ENCODE data around the gene TRIM22. TPM values are rescaled to one million over a fixed set of nuclear protein-coding genes. Genes with fewer than 3 reads are reported as not detected.

TRIM22 gene
- total RNA-seq, 6 experiments from 2014 or later, result 77.9 to 131 (median 118) TPM

GRCh38 chr11:5691964-5692361, 2.4 kb downstream of the TRIM22 start:
- H3K4me3 Mint-ChIP-seq, result peak overlapping the region; percentile 94
- H3K27ac Mint-ChIP-seq, result peak overlapping the region; percentile 97
- H3K4me1 Mint-ChIP-seq (ENCODE audit: low read depth), result peaks cover 66% of the 10 kb centered on the region
- H3K36me3 Mint-ChIP-seq (ENCODE audit: low read depth), result peaks cover 48% of the 10 kb centered on the region
- H3K9me3 Mint-ChIP-seq, result no peaks in the 10 kb centered on the region
- H3K27me3 Mint-ChIP-seq (ENCODE audit: insufficient read depth), result no peaks in the 10 kb centered on the region
- TF ChIP-seq CTCF (IDR thresholded peaks at IDR 0.05), result no peak
- DNase-seq, result no peak

- TF ChIP-seq CTCF (IDR thresholded peaks at IDR 0.05), result no peak
These were observed 5.1 kb downstream of the TRIM22 start for GRCh38 chr11:5694642-5695041.

GRCh38 chr11:5695580-5695979, 6.0 kb downstream of the TRIM22 start:
- Mint-ChIP-seq H3K4me1 (ENCODE audit: low read depth) (peaks cover 46% of the 10 kb centered on the region), H3K9me3 (no peaks in the 10 kb centered on the region), H3K27ac (no peak overlapping the region), H3K36me3 (ENCODE audit: low read depth) (peaks cover 66% of the 10 kb centered on the region), H3K4me3 (no peak overlapping the region), H3K27me3 (ENCODE audit: insufficient read depth) (no peaks in the 10 kb centered on the region)
- DNase-seq, result no peak
- no peak for TF ChIP-seq CTCF (IDR thresholded peaks at IDR 0.05)

More at GRCh38 chr11:5694642-5695041, 5.1 kb downstream of the TRIM22 start:
- H3K4me1 Mint-ChIP-seq (ENCODE audit: low read depth), result peaks cover 55% of the 10 kb centered on the region
- H3K36me3 Mint-ChIP-seq (ENCODE audit: low read depth), result peaks cover 62% of the 10 kb centered on the region
- no peak for DNase-seq
- H3K4me3 Mint-ChIP-seq, result no peak overlapping the region
- H3K27me3 Mint-ChIP-seq (ENCODE audit: insufficient read depth), result no peaks in the 10 kb centered on the region
- no peak overlapping the region for H3K27ac Mint-ChIP-seq
- no peaks in the 10 kb centered on the region for H3K9me3 Mint-ChIP-seq

- H3K27ac Mint-ChIP-seq, result 0 out of 2 replicates have a peak overlapping the region, but pooled peaks have one; percentile 7
- H3K27me3 Mint-ChIP-seq (ENCODE audit: insufficient read depth), result no peaks in the 10 kb centered on the region
- H3K4me3 Mint-ChIP-seq, result no peak overlapping the region
- H3K36me3 Mint-ChIP-seq (ENCODE audit: low read depth), result peaks cover 63% of the 10 kb centered on the region
- H3K4me1 Mint-ChIP-seq (ENCODE audit: low read depth), result peaks cover 39% of the 10 kb centered on the region
- DNase-seq, result no peak
- no peaks in the 10 kb centered on the region for H3K9me3 Mint-ChIP-seq
- TF ChIP-seq CTCF (IDR thresholded peaks at IDR 0.05), result no peak
These were observed 6.6 kb downstream of the TRIM22 start for GRCh38 chr11:5696210-5696609.

- no peak overlapping the region for H3K4me3 Mint-ChIP-seq
- TF ChIP-seq CTCF (IDR thresholded peaks at IDR 0.05), result no peak
- H3K4me1 Mint-ChIP-seq (ENCODE audit: low read depth), result peaks cover 26% of the 10 kb centered on the region; the same call in 1 of the 2 replicates
- H3K36me3 Mint-ChIP-seq (ENCODE audit: low read depth), result peaks cover 62% of the 10 kb centered on the region
- no peaks in the 10 kb centered on the region for H3K27me3 Mint-ChIP-seq (ENCODE audit: insufficient read depth)
- H3K27ac Mint-ChIP-seq, result no peak overlapping the region
- H3K9me3 Mint-ChIP-seq, result no peaks in the 10 kb centered on the region
- no peak for DNase-seq
These were observed 8.7 kb downstream of the TRIM22 start for GRCh38 chr11:5698281-5698680.
